AG04449 (cell line): ENCODE results near the gene TMPRSS9.

Experiments
- CTCF ChIA-PET: fragments of 350-600 bp; formaldehyde crosslinking; extraction: SDS; loops from one replicate; lab custom pipeline; 2021; ENCODE audit warnings: antibody characterized with exemption; lab: Yijun Ruan, JAX
- POLR2A ChIA-PET: fragments of 400-600, 350-600 bp; formaldehyde crosslinking; extraction: SDS; loops from one replicate; lab custom pipeline; 2020; ENCODE audit warnings: antibody characterized with exemption, inconsistent platforms; lab: Yijun Ruan, JAX
- DNase-seq: peaks from one replicate; pipeline ENCODE4 v3.0.0-alpha.2; 2010; ENCODE audit warnings: low read depth, low spot score
- H3K4me3 ChIP-seq: 2 replicates; pipeline ENCODE4 v1.5.1; 2011; ENCODE audit warnings: low read depth, mild to moderate bottlenecking, control low read depth, low read length
- CTCF ChIP-seq: IDR thresholded peaks from one replicate; pipeline ENCODE4 v1.5.1; 2011; ENCODE audit warnings: mild to moderate bottlenecking, moderate library complexity, low read length, control low read depth, inconsistent platforms; ENCODE audit not compliant: insufficient read depth; ENCODE audit errors: missing control alignments

Gene TMPRSS9

GRCh38 chr19:2417881-2418406 lies 57.9 kb downstream of the TMPRSS9 start:
- TF ChIP-seq CTCF, result no peak
- DNase-seq, result no peak
- ChIA-PET CTCF (no interaction called here), POLR2A (interaction anchor here (0.6 kb wide), 1 partner anchor 60 kb away, joined by 3 read pairs; no protein-coding TSS in a partner anchor)
- no peak overlapping the region for H3K4me3 ChIP-seq

- H3K4me3 ChIP-seq, result no peak overlapping the region
- TF ChIP-seq CTCF, result no peak
- CTCF ChIA-PET, result interaction anchor here (1.0 kb wide), 1 partner anchor 197 kb away, joined by 3 read pairs; no protein-coding TSS in a partner anchor
- no peak for DNase-seq
- POLR2A ChIA-PET, result no interaction called here
These were observed 59.7 kb downstream of the TMPRSS9 start for GRCh38 chr19:2419754-2420153.

- ChIA-PET CTCF (interaction anchor here (1.0 kb wide), 1 partner anchor 196 kb away, joined by 3 read pairs; no protein-coding TSS in a partner anchor), POLR2A (no interaction called here)
- no peak for TF ChIP-seq CTCF
- DNase-seq, result no peak
- no peak overlapping the region for H3K4me3 ChIP-seq
These were observed 60.4 kb downstream of the TMPRSS9 start for GRCh38 chr19:2420490-2420889.

- TF ChIP-seq CTCF, result no peak
- no peak for DNase-seq
- no peak overlapping the region for H3K4me3 ChIP-seq
- ChIA-PET POLR2A (no interaction called here), CTCF (interaction anchor here (8.6 kb wide), 1 partner anchor 191 kb away, joined by 87 read pairs; no protein-coding TSS in a partner anchor)
These were observed 61.7 kb downstream of the TMPRSS9 start for GRCh38 chr19:2421581-2422306.

- TF ChIP-seq CTCF, result no peak
- CTCF ChIA-PET, result interaction anchor here (1.0 to 8.6 kb wide), 5 partner anchors 32 to 214 kb away, joined by 3 to 87 read pairs (median 4); no protein-coding TSS in a partner anchor
- no peak for DNase-seq
- POLR2A ChIA-PET, result interaction anchor here (0.6 to 0.7 kb wide), 4 partner anchors 12 to 521 kb away, joined by 3 to 4 read pairs (median 3); no protein-coding TSS in a partner anchor
- H3K4me3 ChIP-seq, result no peak overlapping the region
These were observed 63.2 kb downstream of the TMPRSS9 start for GRCh38 chr19:2423071-2423914.
